ENCODE results near the gene HDAC8.

HDAC8 gene

GRCh38 chrX:72498782-72499181, 73.9 kb downstream of the HDAC8 start:
- TF ChIP-seq POLR2AphosphoS5 (IDR thresholded peaks at IDR 0.05; ENCODE audit: low read depth, low read length) (no peak), FOXP2 (optimal IDR thresholded peaks at IDR 0.05; ENCODE audit: borderline replicate concordance, extremely low read depth, extremely low read length, insufficient read depth) (no peak), SIN3A (IDR thresholded peaks at IDR 0.05; ENCODE audit: borderline replicate concordance, insufficient read depth, low read length) (no peak), REST (IDR thresholded peaks at IDR 0.05; ENCODE audit: insufficient read depth in 1 of 2, low read depth in 2 of 2, low read length in 2 of 2) (no peak), TAF1 (IDR thresholded peaks at IDR 0.05; ENCODE audit: borderline replicate concordance, insufficient read depth, low read length) (no peak)

- TF ChIP-seq TAF1 (IDR thresholded peaks at IDR 0.05; ENCODE audit: borderline replicate concordance, insufficient read depth, low read length): no peak
These were observed 77.6 kb downstream of the HDAC8 start for GRCh38 chrX:72495046-72495445.

- no peak for TF ChIP-seq SIN3A (IDR thresholded peaks at IDR 0.05; ENCODE audit: borderline replicate concordance, insufficient read depth, low read length)
- no peak for TF ChIP-seq POLR2AphosphoS5 (IDR thresholded peaks at IDR 0.05; ENCODE audit: low read depth, low read length)
- TF ChIP-seq TAF1 (IDR thresholded peaks at IDR 0.05; ENCODE audit: borderline replicate concordance, insufficient read depth, low read length): no peak
- no peak for TF ChIP-seq REST (IDR thresholded peaks at IDR 0.05; ENCODE audit: insufficient read depth in 1 of 2, low read depth in 2 of 2, low read length in 2 of 2)
- no peak for TF ChIP-seq FOXP2 (optimal IDR thresholded peaks at IDR 0.05; ENCODE audit: borderline replicate concordance, extremely low read depth, extremely low read length, insufficient read depth)
These were observed 80.1 kb downstream of the HDAC8 start for GRCh38 chrX:72492499-72492898.

- TF ChIP-seq SIN3A (IDR thresholded peaks at IDR 0.05; ENCODE audit: borderline replicate concordance, insufficient read depth, low read length) (no peak), POLR2AphosphoS5 (IDR thresholded peaks at IDR 0.05; ENCODE audit: low read depth, low read length) (no peak), REST (IDR thresholded peaks at IDR 0.05; ENCODE audit: insufficient read depth in 1 of 2, low read depth in 2 of 2, low read length in 2 of 2) (no peak), FOXP2 (optimal IDR thresholded peaks at IDR 0.05; ENCODE audit: borderline replicate concordance, extremely low read depth, extremely low read length, insufficient read depth) (no peak), TAF1 (IDR thresholded peaks at IDR 0.05; ENCODE audit: borderline replicate concordance, insufficient read depth, low read length) (no peak)
These were observed 85.0 kb downstream of the HDAC8 start for GRCh38 chrX:72487661-72488060.

GRCh38 chrX:72479324-72480274, 93.0 kb downstream of the HDAC8 start:
- no peak for TF ChIP-seq REST (IDR thresholded peaks at IDR 0.05; ENCODE audit: insufficient read depth in 1 of 2, low read depth in 2 of 2, low read length in 2 of 2)
- TF ChIP-seq POLR2AphosphoS5 (IDR thresholded peaks at IDR 0.05; ENCODE audit: low read depth, low read length): no peak
- TF ChIP-seq TAF1 (IDR thresholded peaks at IDR 0.05; ENCODE audit: borderline replicate concordance, insufficient read depth, low read length): no peak
- no peak for TF ChIP-seq FOXP2 (optimal IDR thresholded peaks at IDR 0.05; ENCODE audit: borderline replicate concordance, extremely low read depth, extremely low read length, insufficient read depth)
- no peak for TF ChIP-seq SIN3A (IDR thresholded peaks at IDR 0.05; ENCODE audit: borderline replicate concordance, insufficient read depth, low read length)

Data from PFSK-1 (cell line).